CD4-positive, alpha-beta T cell treated with Interleukin-15 for 4 hours (primary cell): ENCODE data around the gene WDSUB1.

Experiments used
- DNase-seq: peaks from one replicate; pipeline ENCODE4 v3.0.0-alpha.2; 2020; ENCODE audit warnings: low spot score

WDSUB1 gene

DNA sequence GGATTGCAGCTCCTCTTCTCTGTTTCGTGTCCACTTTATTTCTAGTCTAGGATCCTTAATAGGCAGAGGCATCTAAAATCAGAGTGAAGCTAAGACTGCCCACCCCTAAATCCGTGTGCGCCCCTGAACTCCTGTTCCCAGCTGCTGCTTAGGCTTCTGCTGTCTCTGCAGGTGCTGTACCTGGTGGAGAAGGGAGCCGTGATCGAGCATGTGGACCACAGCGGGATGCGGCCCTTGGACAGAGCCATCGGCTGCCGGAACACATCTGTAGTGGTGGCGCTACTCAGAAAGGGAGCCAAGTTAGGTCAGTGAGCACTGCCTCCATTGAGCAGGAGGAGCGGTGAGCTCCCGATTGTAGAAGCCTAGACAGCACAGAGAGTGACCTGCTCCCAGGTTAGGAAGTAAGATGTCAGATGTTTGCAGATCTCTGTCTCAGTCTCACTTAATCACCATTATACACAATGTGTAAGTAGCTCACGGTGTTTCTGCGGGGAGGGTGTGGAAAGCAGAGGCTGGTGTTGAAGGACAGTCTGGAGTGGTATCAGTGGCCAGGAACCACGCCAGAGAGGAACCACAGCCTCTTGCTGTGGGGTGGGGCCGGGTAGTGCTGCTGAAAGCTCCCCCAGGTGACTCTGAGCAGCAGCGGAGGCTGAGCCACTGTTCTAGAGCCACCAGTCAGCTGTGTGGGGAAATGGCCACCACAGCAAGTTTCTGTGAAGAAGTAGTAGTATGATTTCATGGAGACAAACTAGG is 62.3 kb downstream of the WDSUB1 start:
- DNase-seq: no peak

DNA sequence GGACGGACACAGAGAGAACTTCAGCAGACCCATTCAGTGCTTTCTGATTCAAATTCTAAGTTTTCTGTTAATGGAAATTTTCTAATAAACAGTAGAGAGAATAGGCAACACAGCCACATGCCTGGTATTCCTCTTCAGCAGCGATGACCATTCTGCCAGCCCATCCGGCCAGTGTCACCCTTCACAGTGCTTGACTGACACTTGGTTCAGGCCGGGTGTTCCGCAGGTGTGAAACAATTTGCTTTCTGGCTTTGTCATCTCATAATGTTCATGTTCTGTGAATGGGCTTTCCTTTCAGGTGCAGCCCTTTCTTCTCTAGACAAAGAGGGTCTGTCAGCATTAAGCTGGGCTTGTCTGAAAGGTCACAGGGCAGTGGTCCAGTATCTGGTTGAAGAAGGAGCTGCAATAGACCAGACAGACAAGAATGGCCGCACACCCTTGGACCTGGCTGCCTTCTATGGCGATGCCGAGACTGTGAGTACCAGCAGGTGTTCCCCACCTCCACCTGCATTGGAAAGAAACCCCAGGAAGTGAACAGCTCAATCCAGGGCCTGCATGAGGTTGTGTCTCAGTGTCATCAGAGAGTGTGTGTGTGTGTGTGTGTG is 67.0 kb downstream of the WDSUB1 start:
- no peak for DNase-seq

DNA sequence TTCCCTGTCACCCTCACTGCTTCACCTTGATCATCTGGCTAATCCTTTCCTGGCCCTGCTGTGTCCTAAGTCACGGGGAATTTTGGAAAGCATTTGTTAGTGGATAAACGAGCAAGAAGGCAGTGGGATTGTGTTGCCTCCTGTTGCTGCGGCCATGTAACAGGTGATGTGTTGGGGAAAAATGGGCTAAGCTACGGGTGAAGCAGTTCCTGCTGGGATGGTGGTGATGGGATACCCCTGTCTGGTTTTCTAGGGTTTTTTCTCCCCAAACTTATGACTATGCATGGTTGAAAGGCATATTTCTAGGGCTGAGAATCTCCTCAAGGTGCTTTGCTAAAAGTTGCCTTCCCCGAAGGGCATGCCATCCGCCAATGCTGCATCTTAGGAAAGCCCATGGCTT is 68.1 kb downstream of the WDSUB1 start:
- no peak for DNase-seq

DNA sequence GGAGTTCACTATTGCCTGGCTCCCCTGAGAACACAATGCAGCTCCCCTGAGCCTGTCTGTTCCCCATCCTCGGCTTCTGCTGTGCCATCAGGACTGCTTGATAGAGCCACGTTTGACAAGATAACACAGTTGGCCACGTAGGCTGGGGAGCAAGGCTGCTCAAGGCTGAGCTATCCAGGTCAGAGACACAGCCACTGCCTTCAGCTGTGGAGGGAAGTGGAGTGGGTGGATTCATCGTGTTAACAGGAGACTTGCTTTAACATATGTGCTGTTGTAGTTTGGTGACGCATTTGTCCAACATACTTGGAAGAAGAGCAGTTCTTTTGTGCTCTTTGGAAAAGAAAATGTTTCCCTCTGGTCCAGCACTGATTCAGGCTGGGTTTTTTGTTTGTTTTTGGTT is 68.8 kb downstream of the WDSUB1 start:
- DNase-seq: no peak

DNA sequence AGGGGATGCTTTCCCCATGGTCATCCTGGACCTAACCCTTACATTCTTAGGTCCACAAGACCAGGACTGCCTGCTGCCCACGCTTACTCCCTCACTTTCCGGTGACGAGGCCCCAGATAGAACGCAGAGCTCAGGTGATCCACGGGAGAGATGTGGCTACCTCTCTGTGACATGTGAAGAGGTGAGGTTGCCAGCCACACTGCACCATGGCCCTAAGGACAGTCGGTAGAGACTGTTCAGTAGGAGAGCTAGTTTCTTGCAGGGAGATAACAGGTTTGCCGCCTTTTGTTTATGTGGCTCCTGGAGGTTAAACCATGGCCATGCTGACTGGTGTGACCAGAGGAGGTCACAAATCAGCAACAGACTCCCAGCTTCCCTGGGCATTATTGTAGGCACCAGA is 71.4 kb downstream of the WDSUB1 start:
- no peak for DNase-seq

DNA sequence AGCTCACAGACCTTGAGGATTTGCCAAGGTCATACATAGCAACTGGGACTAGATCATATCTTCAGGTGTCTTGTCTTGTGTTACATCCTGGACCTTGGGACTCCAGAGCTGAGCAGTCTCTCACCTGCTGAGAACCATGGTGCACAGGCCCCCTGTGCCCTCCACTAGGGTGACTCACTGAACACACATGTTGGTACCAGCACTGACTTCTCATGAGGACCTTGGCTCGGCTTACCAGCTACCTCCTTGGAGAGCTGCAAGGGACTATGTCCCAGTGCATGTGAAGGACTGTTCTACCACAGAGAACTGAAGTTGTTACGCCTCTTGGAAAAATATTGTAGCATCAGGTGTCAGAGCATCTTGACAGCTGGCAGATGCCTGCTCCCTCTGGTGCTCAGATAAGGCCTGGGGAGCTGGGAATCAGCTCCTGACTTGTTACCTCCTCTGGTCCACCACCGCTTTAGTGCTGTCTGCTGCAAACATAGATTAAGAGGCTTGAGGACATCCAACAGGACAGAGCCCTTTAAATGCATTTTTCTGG is 72.1 kb downstream of the WDSUB1 start:
- DNase-seq: no peak

DNA sequence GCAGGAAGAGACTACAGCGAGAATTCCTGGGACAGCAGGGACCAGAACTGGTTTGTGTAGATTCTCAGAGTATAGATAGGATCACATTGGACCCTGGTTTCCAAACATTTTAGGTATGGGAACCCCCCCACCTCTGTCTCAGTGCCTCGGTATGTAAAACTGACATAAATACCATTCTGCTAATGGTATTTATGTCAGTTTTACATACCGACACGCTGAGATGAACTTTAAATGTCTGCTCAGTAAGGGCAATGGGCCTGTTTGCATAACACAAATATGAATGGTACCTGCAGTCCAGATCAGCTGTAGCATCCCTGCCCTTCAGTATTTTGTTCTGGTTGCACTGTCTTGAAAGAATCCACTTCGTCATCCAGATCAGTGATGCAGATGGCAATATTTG is 73.2 kb downstream of the WDSUB1 start:
- DNase-seq: no peak

DNA sequence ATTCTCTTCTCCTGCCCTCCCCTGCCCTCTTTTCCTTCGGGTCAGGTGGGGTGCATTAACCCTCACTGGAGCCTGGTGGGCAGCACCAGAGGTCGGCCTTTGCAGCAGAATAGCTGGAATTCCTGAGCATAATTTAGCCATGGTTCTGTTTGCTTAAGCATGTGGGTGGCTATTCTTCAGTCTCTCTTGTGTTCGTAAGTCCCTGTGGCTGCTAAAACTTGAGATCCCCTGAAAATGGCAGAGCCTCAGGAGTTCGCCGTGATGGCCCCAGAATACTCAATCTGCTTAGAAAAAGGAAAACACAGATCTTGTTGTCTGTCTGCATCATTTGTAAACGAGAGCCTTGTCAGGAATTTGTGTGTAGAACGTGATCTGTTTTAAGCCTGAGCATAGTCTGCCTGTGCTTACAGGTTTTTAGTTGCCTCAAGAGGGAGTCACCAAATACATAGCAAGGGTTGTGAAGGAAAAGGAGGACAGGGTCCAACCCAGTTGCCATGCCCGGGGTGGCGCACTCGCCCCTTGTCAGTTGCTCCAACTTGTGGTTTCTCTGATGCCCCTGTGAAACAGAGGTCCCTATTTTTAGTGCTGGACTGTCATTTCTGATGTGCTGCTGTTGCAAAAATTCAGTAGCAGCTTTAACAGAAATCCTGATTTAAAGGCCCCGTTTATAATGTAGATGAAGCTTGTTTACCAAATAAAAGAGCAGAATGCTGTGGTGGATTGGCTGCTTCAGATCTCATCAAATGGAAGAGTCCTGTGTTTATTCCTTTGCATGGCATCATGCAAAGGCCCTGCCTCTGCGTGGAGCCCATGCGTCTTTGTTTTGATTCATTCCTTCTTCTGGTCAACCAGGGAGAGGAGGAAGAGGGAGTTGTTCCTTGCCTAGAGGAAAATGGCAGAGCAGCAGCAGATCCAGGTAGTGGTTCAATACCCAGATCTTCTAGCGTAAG is 74.8 kb downstream of the WDSUB1 start:
- DNase-seq: no peak

DNA sequence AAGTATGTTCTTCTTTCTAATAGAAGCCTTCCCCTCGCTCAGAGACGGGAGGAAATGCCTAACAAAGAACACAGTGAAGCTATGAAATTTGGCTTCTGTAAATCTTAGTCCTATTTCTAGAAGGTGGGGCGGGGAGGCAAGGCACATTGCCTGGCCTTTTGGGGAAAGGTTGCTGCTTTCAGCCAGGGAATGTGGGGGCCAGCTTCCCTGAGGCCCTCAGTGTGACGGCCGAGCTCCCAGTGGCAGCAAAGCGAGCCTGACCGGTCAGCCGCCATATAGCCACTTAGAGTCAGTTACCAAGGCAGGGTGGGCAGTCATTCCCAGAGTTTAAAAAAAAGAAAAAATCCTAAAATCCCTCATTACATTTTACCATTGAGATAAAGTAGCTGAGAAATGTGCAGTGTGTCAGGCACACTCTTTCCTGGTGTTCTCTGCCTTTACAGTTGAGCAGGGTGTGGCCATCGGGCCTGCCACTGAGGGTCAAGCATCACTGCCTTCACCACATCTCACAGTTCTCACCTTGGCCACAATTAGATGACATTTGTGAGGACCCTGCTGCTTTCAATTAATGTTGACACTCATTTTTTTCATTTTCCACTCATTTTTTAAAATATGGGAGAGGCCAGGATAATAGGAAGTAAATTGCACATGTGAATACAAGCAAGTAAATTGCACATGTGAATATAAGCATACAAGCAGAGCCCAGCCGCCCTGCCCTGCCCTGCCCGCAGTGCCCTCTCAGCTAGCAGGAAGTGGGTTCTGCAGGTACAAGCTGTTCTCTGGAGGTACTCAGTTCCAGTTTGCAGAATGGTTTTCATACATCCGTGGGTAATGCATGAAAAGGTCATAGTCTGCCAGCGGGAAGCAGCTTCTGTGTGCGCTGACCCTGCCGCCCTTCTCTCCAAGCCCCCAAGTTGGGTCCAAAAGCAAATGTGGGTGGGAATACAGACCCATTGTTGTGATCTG is 76.9 kb downstream of the WDSUB1 start:
- DNase-seq: peak; percentile 45

DNA sequence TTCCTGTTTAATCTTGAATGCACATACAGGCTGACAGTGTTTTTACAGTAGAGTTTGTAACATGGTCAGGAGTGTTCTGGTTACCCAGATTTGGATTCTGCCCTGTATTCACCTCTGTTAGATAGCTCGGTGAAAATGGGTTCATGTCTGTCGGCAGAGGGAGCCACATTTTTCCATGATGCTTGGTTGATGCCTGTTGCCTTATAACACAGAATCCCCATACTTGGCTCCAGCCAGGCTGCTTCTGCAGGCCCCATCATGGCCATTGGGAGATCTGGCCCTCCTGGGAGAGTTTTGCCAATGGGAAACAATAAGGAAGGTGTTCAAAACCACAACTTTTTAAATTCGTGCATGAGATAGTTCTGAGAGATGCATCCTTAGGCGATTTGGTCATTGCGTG is 78.1 kb downstream of the WDSUB1 start:
- DNase-seq: no peak

DNA sequence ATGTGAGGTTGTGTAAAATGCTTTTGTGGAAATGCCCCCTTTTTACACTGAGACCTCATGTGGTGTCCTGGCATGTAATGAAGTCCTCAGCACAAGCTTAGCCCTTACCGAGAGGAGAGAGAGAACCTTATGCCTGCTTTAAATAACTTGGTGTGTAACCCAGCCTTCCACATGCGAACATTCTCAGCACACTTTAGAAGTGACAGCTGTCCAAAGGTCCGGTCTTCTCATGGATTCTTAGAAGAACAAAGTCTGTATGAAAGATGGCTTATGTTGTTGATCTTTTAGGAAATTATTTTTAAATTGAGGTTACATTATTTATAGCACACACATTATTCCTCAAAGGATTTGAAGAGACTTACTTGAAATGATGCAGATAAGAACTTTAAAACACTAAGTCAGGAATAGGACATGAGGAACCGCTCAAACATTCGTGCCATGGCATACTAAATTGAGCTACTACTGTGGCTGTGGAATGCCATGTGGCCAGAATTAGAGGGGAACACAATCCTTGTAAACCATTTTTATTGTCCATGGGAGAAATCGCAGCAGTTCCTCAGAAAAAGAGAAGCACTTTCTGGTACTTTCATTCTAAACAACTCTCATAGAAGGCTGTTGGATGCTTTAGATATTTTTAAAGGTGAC is 79.6 kb downstream of the WDSUB1 start:
- DNase-seq: no peak

DNA sequence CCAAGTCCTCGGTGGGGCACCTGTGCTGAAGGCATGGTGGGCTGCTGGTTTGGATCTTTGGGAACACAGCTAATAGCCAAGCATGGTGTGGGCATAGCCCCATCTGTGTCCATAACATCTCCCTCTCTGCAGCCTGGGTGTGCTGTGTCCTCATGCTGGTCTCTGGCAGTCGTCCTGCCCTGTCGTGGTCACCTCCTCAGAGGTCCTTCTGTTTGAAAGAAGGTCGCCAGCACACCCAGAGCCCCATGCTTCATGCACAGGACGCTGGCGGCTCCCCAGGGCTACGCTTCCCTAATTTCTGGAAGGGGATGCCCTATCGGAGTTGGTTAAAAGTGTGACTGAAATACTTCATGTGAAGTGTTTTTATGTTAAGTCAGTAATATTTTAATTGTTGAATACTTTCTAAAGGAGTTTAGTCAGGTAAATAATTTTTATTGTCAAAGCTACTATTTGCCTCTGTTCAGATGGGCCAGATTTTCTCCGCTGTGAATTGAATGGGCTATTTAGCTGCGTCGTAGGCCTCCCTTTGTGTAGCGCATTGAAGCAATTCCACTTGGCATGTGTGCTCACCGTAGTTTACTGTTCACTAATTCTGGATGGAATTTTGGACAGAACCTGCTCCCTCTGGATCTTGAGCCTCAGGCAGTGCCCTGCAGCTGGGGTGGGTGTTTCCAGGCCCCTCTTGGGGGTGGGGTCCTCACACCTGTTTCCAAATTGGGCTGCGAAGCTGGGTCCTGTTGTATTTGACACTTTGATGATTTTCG is 81.9 kb downstream of the WDSUB1 start:
- DNase-seq: no peak

DNA sequence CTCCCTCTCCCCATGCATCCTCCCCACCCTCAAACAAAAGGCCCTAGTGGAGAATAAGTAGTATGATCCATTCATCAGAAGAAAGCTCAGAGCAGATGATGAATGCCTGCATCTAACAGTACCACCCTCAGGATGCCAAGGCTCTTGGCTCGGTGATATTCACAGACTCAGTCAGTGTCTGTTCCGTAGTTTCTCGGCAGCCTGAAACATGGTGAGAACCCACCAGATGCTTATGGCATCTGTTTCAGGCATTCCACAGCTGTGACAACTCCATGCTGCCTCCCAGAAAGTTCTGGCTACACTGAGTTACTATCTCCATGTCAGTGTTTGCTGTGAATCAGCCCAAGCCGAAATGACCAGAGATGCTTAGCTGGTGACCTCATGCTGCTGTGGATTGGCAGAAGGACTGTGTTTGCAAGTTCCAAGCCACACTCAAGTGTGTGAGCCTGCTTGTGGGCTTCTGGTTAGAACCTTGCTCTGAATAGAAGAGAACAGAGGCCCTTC is 83.9 kb downstream of the WDSUB1 start:
- DNase-seq: no peak

DNA sequence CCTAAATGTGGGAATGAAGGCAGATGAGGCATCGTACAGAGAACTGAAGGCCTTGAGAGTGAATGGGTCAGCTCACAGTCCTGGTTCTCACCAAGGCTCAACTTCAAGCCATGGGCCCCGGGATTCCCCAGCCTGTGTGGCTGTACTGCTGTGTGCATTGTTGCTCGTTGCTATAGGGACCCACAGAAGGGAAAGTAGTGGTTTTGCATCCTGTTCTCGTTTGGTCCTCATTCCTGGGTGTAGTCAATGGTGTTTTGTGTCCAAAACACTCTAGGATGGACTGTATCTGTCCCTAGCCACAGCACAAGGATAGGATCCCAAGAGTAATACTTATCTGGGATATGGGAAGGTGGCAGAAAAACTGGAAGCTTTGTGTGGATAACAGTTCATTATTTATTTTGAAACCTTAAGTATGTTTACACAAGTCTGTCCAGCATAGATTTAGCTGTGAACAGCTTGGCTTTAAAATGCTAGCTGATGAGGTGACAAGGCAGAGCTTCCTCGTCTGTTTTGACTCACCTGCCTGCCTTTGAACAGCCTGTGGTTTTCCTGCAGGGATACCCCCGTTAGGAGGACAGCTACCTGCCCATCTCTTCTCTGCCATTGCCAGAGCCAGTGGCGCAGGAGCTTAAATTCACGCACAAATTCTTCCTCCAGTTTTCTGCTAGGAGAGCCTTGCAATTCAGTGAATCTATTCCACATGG is 85.0 kb downstream of the WDSUB1 start:
- DNase-seq: peak; percentile 33

DNA sequence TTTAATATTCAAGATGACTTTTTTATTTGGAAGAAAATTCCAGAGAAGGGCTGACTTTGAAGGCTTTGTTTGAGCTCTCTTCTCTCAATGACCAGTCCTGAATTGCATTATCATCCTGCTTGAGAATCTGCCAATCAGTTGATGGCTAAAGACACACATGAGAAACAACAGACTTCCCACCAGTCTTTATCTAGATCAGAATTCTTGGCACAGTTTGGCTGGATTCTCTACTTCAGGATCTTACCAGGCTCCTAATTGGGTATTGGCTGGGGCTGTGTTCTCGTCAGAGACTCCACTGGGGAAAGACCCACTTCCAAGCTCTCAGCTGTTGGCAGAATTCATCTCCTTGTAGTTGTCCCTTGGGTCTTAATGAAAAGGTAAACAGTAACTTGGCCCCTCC is 86.0 kb downstream of the WDSUB1 start:
- DNase-seq: no peak

DNA sequence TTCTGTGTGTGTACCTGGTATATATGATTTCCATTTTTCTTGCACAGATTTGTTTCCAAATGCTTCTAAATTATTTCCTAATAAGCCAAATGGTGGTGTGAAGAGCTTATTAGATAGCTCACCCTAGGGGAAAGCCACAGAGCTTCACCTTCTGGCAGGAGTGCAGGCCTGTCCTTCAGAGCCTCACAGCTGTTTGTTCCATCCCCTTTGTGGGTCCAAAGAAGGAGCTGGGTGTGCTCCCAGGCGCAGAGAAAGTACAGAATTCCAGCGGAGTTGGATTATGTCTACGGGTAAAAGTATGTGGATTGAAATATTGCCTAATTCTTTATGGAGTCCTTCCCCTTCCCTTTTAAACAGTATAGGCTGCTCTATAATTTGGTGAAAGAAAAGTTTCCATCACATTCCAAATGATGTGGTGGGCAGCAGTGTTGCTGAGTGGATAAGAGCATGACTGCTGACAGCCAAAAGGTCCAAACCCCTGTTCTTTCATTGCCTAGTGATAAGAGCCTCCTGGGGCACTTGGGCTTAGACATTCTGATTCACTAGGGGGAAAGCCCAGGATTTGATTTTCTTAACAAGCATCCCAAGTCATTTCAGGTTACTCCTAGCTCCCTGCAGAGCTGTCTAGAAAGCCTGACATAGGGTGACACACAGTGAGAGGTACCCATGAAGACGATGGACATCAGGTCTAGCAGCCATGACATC is 86.6 kb downstream of the WDSUB1 start:
- DNase-seq: no peak

DNA sequence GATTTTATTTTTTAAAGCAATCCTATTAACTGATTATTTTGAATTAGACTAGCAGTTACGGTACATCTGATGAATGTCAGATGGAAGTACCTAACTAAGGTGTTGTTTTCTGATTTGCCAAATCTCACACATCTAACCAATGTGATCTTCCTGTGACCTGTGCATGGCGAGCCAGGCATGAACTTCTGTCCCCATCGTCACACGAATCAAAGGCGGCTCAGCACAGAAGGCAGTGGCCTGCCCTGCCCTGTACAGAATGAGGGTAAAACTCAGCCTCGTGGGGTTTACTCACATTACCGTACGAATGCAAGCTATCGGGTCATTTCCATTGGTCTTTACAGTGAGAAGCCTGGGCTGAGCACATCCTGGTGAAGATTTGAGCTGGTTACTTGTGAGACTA is 87.3 kb downstream of the WDSUB1 start:
- no peak for DNase-seq

DNA sequence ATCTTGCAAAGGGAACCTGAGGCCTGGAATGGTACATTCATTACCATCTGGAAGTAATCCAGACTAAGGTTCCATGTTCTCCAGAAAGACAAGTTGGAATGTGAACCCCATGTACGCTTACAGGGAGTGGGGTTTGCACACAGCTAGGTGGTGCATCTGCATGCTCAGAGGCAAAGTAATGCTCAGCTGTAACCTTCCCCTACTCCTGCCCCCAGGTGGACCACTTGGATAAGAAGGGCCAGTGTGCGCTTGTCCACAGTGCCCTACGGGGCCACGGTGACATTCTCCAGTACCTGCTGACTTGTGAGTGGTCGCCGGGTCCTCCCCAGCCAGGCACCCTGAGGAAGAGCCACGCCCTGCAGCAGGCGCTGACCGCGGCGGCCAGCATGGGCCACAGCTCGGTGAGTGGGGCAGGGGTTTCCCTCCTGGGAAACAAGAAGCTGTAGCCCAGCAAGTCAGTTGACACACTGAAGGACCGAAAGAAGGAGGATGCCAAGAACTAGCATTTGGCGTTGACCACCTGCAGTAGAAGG is 90.0 kb downstream of the WDSUB1 start:
- no peak for DNase-seq
